GM18505 (cell line): ENCODE data around the gene ESX1.
"Not testable (repeated sequence)": the region's sequence is repeated elsewhere in the genome, so short reads cannot be mapped to it uniquely, and the experiment has no call there.

Experiments used
- ATAC-seq: cut with Tn5 transposase; IDR thresholded peaks from one replicate; pipeline ENCODE4 v1.9.1; 2021; ENCODE audit not compliant: unreplicated experiment
- POLR2A ChIP-seq: IDR thresholded peaks from 4 replicates; pipeline ENCODE4 v1.6.1; 2011; ENCODE audit warnings: borderline replicate concordance; ENCODE audit not compliant: insufficient read depth, insufficient read length; ENCODE audit errors: extremely low read depth

ESX1 gene

GRCh38 chrX:104250470-104250869 is 4.3 kb downstream of the ESX1 start:
- TF ChIP-seq POLR2A = no peak
- ATAC-seq = no peak

DNA sequence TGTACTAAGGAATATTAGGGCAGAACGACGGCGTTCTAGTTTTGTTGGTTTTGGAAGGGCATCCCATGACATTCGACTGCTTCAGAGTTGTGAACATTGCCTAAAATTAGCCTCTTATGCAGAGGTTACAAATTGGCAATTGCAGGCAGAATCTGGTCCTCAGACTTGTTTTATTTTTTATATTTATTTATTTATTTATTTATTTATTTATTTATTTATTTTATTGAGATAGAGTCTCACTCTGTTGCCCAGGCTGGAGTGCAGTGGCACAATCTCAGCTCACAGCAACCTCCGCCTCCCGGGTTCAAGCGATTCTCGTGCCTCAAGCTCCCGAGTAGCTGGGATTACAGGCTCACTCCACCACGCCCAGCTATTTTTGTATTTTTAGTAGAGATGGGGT is 24.7 kb downstream of the ESX1 start:
- not testable (repeated sequence) for ATAC-seq

- no peak for TF ChIP-seq POLR2A
- no peak for ATAC-seq
Observed at GRCh38 chrX:104211187-104211586, 43.5 kb downstream of the ESX1 start.

GRCh38 chrX:104205548-104205947 is 49.2 kb downstream of the ESX1 start:
- no peak for TF ChIP-seq POLR2A
- no peak for ATAC-seq
